ENCODE results near the gene CCS.

DNA sequence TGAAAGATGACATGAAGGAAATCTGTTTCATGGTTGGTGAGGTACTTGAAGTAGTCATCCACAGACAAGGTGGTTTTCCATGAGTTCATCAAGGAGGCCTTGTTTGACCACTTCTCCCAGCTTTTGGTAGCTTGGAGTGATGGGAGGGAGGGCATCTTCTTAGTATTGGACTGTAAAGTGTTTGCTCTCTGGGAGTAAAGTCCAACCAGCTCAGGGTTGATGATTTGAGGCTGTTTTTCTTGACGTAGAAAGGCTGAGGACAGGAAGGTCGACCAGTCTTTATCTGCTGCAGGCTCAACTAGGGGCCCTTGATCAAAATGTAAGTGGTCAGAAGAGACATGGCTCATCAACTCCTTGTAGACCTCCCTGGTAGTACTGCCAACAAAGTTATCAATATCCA is 1.8 kb upstream of the CCS start:
- TF ChIP-seq, protein P1, sequence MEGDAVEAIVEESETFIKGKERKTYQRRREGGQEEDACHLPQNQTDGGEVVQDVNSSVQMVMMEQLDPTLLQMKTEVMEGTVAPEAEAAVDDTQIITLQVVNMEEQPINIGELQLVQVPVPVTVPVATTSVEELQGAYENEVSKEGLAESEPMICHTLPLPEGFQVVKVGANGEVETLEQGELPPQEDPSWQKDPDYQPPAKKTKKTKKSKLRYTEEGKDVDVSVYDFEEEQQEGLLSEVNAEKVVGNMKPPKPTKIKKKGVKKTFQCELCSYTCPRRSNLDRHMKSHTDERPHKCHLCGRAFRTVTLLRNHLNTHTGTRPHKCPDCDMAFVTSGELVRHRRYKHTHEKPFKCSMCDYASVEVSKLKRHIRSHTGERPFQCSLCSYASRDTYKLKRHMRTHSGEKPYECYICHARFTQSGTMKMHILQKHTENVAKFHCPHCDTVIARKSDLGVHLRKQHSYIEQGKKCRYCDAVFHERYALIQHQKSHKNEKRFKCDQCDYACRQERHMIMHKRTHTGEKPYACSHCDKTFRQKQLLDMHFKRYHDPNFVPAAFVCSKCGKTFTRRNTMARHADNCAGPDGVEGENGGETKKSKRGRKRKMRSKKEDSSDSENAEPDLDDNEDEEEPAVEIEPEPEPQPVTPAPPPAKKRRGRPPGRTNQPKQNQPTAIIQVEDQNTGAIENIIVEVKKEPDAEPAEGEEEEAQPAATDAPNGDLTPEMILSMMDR (IDR thresholded peaks at IDR 0.05; ENCODE audit: poor library complexity) = no peak
- no peak for TF ChIP-seq EZH2phosphoT487 (IDR thresholded peaks at IDR 0.05; ENCODE audit: low read depth, severe bottlenecking, unreplicated experiment)

Data from hepatocyte (in vitro differentiated cells).